Measurements from ENCODE around the gene PDP2. TPM values are rescaled to one million over a fixed set of nuclear protein-coding genes. Genes with fewer than 3 reads are reported as not detected.
"Not testable (repeated sequence)": the region's sequence is repeated elsewhere in the genome, so short reads cannot be mapped to it uniquely, and the experiment has no call there.

PDP2 gene
- polyA plus RNA-seq, 1 donor, result 15.0 TPM

DNA sequence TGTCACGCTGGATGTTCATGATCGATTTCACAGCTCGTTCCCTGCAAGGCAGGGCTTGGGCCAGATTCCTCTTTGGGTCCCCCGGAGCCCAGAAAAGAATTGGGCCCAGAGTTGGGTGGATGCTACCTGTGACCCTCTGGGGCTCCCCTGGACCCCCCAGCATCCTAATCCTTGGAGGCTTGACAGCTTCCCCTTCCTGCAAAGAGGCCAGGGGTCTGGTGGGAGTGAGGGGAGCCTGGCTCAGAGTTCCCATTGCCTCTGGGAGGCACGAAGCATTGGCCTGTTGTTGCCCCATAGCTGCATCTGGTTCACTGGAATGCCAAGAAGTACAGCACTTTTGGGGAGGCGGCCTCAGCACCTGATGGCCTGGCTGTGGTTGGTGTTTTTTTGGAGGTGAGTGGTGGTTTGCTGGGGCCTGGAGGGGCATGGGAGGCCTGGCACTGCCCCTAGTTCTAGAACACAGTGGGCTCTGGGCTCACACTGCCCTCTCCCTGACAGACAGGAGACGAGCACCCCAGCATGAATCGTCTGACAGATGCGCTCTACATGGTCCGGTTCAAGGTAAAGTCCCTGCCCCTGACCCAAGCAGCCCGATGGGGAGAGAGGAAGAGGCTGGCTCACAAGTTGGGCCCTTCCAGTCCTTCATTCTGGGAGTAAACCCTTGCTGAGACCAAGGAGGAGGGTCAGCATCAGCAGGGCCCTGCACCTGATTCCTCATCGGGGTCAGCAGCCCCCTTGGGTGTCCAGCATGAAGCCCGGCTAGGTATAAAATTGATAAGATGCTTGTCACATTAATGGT lies 28.9 kb upstream of the PDP2 start:
- no peak for DNase-seq

DNA sequence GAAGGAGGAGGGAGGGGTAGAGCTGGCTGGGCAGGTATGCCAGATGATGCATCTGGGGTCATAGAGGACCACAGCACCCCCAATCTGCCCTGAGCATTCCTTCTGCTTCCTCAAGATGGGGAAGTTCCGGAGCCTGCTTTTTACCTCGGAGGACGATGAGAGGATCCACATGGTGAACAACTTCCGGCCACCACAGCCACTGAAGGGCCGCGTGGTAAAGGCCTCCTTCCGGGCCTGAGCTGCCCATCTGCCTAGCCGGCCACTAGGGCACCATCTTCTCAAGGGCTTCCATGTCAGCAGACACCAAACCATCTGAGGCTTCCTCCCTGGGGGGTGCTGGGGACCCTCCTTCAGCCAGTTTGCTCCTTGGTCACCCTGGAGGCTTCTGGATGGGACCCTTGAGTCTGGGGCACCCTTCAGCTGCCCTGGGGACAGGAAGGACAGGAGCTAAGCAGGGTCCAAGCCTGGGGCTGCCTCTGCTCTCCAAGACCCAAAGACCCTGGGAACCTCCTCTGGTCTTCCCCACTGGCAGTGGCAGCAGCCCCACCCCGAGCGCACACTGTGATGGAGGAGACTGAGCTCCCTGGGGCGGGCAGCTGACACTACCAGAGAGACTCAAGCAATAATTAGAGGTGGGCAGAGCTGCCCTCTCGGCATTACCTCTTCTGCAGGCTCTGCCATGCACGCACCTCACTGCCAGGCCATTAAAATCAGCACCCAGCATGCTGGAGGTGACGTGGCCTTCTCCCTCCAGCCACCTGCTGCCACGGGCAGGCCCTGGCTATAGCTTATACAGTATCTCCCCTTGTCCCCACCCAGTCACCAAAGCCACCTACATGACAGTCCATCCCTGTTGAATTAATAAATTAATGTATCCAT lies 26.8 kb upstream of the PDP2 start:
- DNase-seq, result no peak

DNA sequence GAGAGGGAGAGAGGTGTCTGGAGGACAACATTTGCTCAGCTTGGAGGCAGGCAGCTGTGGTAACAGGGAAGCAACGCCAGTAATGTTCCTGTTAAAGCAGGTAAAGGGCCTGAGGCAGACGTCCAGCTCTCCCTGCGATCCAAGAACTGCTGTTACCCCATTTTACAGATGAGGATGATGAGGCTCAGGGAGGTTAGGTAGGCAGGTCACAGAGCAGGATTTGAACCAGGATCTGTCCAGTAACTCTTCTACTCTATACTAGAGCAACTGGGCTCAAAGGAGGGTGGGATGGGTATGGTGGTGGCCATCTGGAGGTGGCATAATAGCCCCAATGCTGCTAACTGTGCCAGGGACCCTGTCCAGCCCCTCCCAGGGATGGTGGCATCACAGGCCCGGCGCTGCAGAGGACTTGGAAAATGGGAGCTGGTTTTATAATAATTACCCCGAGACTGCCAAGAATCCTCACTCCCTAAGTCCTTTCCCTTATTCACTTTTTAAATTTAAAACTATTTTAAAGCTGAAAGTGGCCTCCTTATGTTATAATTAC lies 24.1 kb upstream of the PDP2 start:
- no peak for DNase-seq

DNA sequence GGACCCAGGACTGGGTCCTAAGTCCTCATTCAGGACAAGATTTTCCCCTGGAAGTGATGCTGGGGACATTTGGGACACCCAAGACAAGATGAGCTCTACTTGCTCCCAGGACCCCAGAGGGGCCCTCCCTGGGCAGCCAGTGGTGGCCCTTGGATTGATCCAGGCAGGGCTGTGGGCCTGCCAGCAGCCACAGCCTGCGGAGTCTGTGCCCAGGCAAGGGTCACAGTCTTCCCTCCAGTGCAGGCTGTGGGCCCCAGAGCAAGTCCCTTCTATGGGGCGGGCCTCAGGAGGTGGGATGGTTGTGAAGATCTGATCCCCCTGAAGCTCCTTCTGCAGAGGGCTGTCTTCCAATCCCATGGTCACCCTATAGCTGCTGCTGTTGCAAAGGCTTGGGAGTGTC lies 23.5 kb upstream of the PDP2 start:
- no peak for DNase-seq

DNA sequence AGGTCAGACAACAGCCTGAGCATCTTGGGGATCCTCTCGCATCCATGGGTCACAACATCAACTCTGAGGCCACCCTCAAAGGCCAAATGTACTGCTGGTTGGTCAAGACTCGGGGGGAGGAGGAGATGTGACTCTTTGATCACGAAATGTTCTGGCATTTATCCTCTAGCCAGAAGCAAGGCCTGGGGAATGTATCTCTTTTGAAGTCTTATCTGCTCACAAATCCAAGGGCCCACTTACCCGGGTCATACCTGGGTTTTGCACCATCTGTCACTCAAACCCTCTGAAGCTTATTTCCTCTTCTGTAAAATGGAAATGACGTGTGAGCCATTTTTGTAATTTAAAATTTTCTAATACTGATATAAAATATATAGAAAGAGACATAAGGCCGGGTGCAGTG lies 22.9 kb upstream of the PDP2 start:
- DNase-seq, result no peak

DNA sequence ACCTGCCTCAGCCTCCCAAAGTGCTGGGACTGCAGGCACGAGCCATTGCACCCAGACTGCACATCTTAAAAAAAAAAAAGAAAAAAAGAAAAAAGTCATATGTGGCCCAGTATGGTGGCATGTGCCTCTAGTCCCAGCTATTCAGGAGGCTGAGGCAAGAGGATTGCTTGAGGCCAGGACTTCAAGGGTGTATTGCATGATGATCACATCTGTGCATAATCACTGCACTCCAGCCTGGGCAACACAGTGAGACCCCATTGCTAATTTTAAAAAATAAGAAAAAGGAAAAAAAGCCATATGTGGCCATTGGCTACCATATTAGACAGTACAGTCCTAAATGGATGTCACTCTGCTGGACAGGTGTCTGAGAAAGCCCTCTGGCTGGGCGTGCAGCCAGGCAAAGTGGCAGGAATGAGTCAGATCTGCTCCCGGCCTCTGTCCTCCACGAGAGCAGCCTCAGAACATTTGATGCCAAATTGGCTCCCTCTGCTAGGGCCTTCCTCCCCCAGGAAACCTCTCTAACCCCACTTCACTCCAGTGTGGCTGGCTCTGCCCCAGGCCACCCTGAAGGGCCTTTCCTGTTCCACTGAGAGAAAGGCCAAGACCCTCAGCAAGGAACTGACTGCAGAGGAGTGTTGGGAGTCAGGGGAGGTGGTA lies 21.4 kb upstream of the PDP2 start:
- no peak for DNase-seq

DNA sequence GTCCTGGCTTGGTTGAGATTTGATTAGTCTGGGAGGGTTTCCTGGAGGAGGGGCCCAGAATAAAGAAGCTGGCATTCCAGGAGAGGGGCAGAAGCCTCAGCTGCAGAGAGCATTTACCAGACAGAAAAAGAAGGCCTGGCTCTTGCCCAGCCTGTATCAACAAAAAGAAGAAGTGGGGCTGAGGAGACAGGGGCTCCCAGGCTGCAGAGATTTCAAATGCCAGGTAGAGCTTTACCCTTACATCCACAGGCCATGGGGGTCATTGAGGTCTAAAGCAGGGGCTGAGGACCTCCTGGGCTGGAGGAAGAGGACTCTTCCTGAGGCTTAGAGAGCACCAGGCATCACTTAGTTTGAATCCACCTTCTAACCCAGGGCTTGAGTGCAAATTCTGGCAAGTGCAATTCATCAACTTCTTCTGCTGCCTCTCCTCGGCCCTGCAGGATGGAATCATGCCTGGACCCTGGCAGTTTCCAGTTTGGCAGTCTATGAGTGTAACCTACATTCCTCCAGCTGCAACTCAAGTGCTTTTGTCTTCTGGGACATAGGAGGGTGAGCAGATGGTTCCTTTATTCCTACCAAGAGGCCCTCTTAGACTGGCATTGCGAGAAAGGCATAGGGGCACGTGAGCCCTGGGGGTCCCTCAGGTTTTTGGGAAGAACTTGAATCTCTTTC lies 20.8 kb upstream of the PDP2 start:
- no peak for DNase-seq

DNA sequence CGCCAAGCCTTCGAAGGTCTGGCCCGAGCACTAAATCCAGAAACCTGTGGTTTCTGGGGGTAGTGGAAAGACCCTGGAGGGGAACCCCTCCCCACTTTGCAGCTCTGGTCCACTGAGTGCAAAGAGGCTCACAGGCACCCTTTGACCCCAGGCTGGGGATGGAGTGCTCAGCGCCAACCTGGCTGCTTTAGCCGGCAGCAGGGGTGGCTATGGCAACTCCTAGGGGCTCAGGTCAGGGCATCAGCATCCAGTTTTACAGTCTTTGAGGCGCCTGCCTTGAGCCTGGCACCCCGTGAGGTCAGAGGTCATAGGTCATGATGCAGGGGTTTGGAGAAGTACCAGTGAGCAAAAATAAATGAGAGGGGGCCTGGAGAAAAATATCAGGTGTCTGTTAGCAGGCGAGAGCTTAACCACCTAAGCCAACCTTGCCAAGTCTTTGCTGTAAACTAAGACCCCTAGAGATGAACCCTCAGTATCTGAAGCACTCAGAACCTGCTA lies 18.2 kb upstream of the PDP2 start:
- DNase-seq, result no peak

DNA sequence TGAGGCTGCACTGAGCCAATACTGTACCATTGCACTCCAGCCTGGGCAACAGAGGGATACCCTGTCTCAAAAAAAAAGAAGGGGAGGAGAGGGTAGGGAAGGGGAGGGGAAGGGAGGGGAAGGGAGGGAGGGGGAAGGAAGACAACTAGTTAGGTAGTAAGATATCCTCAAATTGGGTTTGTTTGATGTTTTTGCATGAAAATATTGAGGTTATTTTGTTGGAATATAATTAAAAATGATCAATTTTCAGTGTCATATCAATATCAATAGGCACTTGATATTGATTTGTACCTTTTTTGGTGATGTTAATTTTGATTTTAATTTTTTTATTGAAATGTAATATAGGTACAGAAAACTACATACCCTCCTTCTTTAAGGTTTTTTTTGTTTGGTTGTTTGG lies 16.6 kb upstream of the PDP2 start:
- DNase-seq, result no peak

DNA sequence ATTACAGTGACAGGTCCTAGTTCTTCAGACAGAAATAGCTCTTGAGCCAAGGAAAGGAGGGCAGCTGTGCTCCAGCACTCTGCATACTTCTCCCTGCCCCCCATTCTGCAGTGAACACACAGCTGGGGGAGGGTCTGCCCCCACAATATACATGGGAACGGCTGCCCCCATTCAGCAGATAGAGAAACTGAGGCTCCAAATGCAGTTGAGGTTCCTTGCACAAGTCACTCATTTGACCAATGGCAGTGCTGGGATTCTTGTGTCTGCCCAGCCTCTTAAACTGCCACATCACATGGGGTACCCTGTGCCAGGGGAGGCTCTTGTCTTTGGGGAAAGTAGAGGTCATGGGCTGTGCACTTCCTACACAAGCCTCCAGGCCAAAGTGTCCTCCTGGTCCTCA lies 10.9 kb upstream of the PDP2 start:
- DNase-seq, result no peak

DNA sequence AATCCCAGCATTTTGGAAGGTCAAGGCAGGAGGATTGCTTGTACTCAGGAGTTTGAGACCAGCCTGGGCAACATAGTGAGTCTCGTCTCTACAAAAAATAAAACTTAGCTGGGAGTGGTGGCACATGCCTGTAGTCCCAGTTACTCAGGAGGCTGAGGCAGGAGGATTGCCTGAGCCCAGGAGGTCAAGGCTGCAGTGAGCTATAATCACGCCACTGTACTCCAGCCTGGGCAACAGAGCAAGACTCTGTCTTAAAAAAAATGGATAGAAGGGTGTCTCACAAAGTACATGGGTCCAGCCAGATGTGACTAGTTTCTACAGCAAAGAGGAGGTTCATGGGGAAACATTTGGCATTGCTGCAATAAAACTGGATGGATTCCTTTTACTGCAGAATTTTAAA lies 9.0 kb upstream of the PDP2 start:
- DNase-seq, result not testable (repeated sequence)

DNA sequence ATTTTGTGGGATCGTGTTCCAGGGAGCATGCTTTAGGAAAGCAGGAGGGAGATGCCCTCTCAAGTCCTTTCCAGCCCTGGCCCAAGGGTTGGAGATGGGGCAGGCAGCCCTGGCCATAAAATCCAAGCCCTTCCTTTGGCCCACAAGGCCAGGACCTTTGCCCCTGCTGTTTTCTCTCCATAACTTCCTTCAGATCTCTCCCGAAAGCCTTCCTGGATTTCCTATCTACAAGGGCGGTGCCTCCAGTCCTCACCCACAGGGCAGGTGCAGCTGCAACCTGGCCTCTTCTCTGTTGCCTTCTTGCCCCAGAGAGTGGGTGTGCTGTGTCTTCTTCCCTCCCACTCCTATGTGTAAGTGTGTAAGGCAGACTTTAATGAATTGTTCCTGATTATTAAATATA lies 8.5 kb upstream of the PDP2 start:
- no peak for DNase-seq

DNA sequence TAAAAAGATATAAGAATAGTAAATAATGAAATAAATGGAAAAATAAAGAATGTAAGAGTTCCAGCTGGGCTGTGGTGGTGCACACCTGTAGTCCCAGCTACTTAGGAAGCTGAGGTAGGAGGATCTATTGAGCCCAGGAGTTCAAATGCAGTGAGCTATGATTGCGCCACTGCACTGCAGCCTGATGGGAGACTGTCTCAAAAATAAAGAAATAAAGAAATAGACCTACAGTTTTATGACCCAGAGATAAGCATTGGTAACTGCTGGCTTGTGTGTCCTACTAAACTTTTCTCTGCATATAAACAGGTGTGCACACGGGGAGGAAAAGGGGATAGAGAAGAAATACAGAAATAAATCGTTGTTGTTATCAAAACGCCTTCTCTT lies 7.8 kb upstream of the PDP2 start:
- no peak for DNase-seq

DNA sequence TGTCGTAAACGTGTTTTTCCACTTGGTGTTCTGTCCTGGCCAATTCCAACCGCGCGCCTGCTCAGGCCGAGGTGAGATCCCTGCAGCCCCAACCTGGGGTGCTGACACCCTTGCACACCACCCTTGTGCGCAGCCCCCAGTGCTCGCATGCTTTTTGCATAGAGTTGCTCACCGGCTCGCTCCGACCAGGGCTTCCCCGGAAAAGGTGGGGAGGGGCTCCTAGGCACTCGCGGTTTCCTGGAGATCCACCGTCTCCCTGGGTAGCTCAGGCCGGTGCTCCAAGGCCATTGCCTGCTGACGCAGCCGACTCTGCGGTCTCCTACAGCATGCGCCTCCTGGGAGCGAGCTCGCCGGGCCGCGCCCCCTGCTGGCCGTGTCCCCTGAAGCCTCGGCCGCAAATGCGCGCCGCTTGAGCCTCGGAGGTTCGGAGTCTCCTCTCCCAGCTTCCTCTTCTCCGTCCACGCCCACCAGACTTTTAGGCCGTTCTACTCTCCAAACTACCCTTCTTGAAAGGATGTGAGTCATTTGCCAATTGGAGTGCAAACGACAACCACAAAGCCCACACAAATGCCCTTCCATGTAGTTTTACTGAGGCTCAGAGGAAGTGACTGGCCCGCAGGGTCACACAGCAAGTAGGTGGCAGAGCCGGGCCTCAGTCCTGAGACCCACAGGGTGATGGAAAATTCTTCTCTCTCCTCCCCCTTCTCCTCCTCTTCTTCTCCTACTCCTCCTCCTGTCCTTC lies 7.2 kb upstream of the PDP2 start:
- DNase-seq, result peak; percentile 75

DNA sequence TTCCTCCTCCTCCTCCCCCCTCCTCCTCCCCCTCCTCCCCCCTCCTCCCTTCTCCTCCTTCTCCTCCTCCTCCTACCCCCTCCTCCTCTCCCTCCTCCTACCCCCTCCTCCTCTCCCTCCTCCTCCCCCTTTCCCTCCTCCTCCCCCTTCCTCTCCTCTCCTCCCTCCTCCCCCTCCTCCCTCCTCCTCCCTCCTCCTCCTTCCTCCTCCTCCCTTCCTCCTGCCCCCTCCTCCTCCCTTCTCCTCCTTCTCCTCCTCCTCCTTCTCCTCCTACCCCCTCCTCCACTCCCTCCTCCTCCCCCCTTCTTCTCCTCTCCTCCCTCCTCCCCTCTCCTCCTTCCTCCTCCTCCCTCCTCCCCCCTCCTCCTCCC lies 6.6 kb upstream of the PDP2 start:
- DNase-seq, result no peak

DNA sequence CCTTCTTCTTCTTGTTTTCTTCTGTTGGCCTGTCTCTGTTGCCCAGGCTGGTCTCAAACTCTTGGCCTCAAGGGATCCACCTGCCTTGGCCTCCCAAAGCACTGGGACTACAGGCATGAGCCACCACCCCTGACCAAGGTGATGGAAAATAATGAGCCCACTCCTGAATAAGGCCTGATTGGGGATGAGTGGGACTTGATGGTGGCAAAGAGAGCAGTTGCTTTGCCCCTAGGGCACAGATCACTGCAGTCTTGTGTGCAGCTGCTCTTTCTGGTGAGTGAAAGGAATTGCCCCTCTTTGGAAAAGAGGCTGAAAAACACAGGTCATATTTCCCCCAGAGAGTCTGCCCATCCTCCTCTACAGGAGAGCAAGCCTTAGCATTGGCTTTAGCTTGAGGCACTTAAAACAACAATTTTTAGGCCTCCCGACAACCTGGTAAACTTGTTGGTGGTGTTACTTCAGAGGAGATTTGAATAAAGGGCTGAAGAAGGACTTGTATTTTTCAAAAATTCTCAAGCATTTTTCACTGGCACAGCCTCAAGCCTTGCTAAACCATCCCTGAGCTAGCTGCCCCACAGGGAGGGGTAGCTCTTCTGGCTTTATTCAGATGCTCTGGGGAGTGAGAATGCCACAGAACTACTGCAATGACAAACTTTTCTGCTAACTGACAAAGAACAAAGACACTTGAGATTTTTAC lies 6.1 kb upstream of the PDP2 start:
- DNase-seq, result no peak

DNA sequence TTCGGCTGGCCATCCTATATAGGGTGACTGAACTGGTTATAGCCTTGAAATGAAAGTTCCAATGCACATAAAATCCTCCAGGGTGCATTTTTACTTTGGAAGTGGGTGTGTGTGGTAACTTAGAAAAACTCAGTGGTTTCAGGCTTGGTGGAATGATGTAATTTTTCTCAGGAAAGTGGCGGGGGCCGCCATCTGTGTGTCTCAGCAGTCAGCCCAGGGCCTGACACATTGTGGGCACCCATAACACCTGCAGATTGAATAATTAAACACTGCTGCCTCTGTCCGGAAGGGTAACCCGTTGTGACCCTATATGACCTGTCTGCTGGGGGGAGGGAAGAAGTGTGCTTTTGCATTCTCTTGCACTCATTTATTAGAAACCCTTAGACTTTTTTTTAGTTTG lies 2.2 kb upstream of the PDP2 start:
- DNase-seq, result no peak

DNA sequence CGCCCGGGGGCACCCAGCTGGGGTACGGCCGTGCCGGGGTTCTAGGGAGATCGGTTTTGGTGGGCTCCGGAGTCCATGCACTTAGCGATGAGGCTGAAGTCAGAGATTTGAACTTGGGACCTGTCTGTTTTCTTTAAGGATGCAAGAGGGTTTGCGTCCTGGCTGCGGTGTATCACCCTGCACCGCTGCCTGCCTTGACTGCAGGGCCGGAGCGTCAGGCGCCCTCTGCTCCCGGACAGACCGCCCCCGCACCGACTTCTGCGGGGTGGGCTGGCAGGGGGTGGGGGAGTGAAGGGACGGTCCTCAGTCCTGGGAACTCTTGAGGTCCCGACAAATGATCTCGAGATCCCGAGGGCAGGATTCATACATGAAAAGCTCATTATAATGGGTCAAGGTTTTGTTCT lies 701 bp downstream of the PDP2 start:
- DNase-seq, result no peak

DNA sequence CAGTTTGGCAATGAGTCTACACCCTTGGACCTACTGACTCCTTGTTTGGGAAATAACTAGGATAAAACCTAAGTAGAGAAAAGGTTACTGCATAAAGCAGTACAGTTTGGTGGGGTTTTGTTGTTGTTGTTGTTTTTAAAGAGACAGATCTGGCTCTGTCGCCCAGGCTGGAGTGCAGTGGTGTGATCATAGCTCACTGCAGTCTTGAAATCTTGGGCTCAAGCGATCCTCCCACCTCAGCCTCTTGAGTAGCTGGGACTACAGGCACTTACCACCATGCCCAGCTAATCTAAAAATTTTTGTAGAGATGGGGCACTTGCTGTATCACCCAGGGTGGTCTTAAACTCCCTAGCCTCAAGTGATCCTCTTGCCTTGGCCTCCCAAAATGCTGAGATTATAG lies 1.2 kb downstream of the PDP2 start:
- DNase-seq, result no peak

DNA sequence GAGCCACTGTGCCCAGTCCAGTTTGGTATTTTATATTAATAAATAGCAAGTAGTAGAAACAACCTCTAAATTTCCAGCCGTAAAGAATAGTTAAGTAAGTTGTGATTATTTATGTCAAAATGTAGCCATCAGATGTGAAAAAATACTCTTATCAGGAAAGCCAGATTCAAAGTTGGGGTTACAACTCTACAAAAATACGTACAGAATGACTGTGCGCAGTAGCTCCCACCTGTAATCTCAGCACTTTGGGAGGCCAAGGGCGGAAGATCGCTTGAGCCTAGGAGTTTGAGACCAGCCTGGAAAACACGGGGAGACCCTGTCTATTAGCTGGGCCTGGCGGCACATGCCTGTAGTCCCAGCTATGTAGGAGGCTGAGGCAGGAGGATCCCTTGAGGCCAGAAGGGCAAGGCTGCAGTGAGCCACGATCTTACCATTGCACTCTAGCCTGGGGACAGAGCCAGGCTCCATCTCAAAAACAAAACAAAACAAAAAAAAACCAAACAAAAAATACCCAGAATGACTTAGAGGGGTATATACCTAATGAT lies 1.7 kb downstream of the PDP2 start:
- no peak for DNase-seq
